Measurements from ENCODE around the gene RIC1. TPM values are rescaled to one million over a fixed set of nuclear protein-coding genes. Genes with fewer than 3 reads are reported as not detected.
A peak's percentile ranks its signal among the peaks of the same experiment; 100 is the strongest.

The RIC1 gene
- total RNA-seq, 1 experiment from 2014 or later: 18.6 TPM

GRCh38 chr9:5708414-5708813, 79.5 kb downstream of the RIC1 start:
- peaks cover 7% of the 10 kb centered on the region for H3K36me3 Mint-ChIP-seq (ENCODE audit: insufficient read depth, unreplicated experiment)
- Histone ChIP-seq H3K36me3 (ENCODE audit: control insufficient read depth, insufficient read depth, low read length) (no peaks in the 10 kb centered on the region), H3K27me3 (replicated peaks; ENCODE audit: control insufficient read depth, insufficient read depth, low read length) (no peaks in the 10 kb centered on the region), H3K4me3 (ENCODE audit: low read depth, low read length) (no peak overlapping the region), H3K4me1 (peaks cover 10% of the 10 kb centered on the region; the same call in 1 of the 2 replicates), H3K9me3 (peaks cover 11% of the 10 kb centered on the region)
- ChIA-PET POLR2A (no interaction called here), CTCF (no interaction called here)
- intact Hi-C loops (cut with micrococcal nuclease; ENCODE audit: unreplicated experiment): no loop called here
- peaks cover 21% of the 10 kb centered on the region for H3K9me3 Mint-ChIP-seq (ENCODE audit: unreplicated experiment)
- H3K27ac Mint-ChIP-seq (ENCODE audit: unreplicated experiment): no peak overlapping the region
- H3K4me3 Mint-ChIP-seq (ENCODE audit: unreplicated experiment): no peak overlapping the region
- H3K4me1 Mint-ChIP-seq (ENCODE audit: low read depth, unreplicated experiment): peaks cover 7% of the 10 kb centered on the region
- DNase-seq: no peak
- no TSS peak for BruUV-seq (replicated peaks)
- no peak for TF ChIP-seq CTCF (IDR thresholded peaks at IDR 0.05; ENCODE audit: insufficient read depth in 1 of 2, low read depth in 1 of 2, low read length in 1 of 2, severe bottlenecking in 1 of 2, unreplicated experiment in 1 of 2)
- no peaks in the 10 kb centered on the region for H3K27me3 Mint-ChIP-seq (ENCODE audit: insufficient read depth, unreplicated experiment)

GRCh38 chr9:5712651-5713390, 83.9 kb downstream of the RIC1 start:
- no TSS peak for BruUV-seq (replicated peaks)
- H3K36me3 Mint-ChIP-seq (ENCODE audit: insufficient read depth, unreplicated experiment): peaks cover 19% of the 10 kb centered on the region
- no peak overlapping the region for H3K27ac Mint-ChIP-seq (ENCODE audit: unreplicated experiment)
- intact Hi-C loops (cut with micrococcal nuclease; ENCODE audit: unreplicated experiment): loop anchor here (10.0 kb wide), 1 partner anchor 278 kb away; the partner anchor contains the start of gene PLGRKT
- Histone ChIP-seq H3K4me1 (peaks cover 10% of the 10 kb centered on the region; the same call in 1 of the 2 replicates), H3K4me3 (ENCODE audit: low read depth, low read length) (no peak overlapping the region), H3K9me3 (peaks cover 11% of the 10 kb centered on the region), H3K27me3 (replicated peaks; ENCODE audit: control insufficient read depth, insufficient read depth, low read length) (no peaks in the 10 kb centered on the region), H3K36me3 (ENCODE audit: control insufficient read depth, insufficient read depth, low read length) (no peaks in the 10 kb centered on the region)
- H3K4me1 Mint-ChIP-seq (ENCODE audit: low read depth, unreplicated experiment): peaks cover 7% of the 10 kb centered on the region
- no peak overlapping the region for H3K4me3 Mint-ChIP-seq (ENCODE audit: unreplicated experiment)
- no peak for TF ChIP-seq CTCF (IDR thresholded peaks at IDR 0.05; ENCODE audit: insufficient read depth in 1 of 2, low read depth in 1 of 2, low read length in 1 of 2, severe bottlenecking in 1 of 2, unreplicated experiment in 1 of 2)
- no peaks in the 10 kb centered on the region for H3K27me3 Mint-ChIP-seq (ENCODE audit: insufficient read depth, unreplicated experiment)
- POLR2A ChIA-PET: interaction anchor here (1.0 kb wide), 1 partner anchor 85 kb away, joined by 3 read pairs; no protein-coding TSS in a partner anchor
- CTCF ChIA-PET: no interaction called here
- no peak for DNase-seq
- peaks cover 23% of the 10 kb centered on the region for H3K9me3 Mint-ChIP-seq (ENCODE audit: unreplicated experiment)

- Mint-ChIP-seq H3K9me3 (ENCODE audit: unreplicated experiment) (peaks cover 9% of the 10 kb centered on the region), H3K27me3 (ENCODE audit: insufficient read depth, unreplicated experiment) (no peaks in the 10 kb centered on the region), H3K36me3 (ENCODE audit: insufficient read depth, unreplicated experiment) (peaks cover 12% of the 10 kb centered on the region), H3K27ac (ENCODE audit: unreplicated experiment) (no peak overlapping the region), H3K4me3 (ENCODE audit: unreplicated experiment) (no peak overlapping the region), H3K4me1 (ENCODE audit: low read depth, unreplicated experiment) (peaks cover 17% of the 10 kb centered on the region)
- ChIA-PET CTCF (no interaction called here), POLR2A (no interaction called here)
- no peak overlapping the region for H3K4me3 ChIP-seq (ENCODE audit: low read depth, low read length)
- peaks cover 20% of the 10 kb centered on the region for H3K4me1 ChIP-seq
- intact Hi-C loops (cut with micrococcal nuclease; ENCODE audit: unreplicated experiment): loop anchor here (2.0 to 10.0 kb wide), 2 partner anchors 86 to 280 kb away; partner anchors contain the start of genes PLGRKT and RIC1
- no peaks in the 10 kb centered on the region for H3K27me3 ChIP-seq (replicated peaks; ENCODE audit: control insufficient read depth, insufficient read depth, low read length)
- BruUV-seq (replicated peaks): no TSS peak
- H3K9me3 ChIP-seq: no peaks in the 10 kb centered on the region
- H3K36me3 ChIP-seq (ENCODE audit: control insufficient read depth, insufficient read depth, low read length): no peaks in the 10 kb centered on the region
- TF ChIP-seq CTCF (IDR thresholded peaks at IDR 0.05; ENCODE audit: insufficient read depth in 1 of 2, low read depth in 1 of 2, low read length in 1 of 2, severe bottlenecking in 1 of 2, unreplicated experiment in 1 of 2): peak; percentile 53 to 59
- peak in 1 of 2 experiments; percentile 48 for DNase-seq
Measured at GRCh38 chr9:5714501-5715401, 85.8 kb downstream of the RIC1 start.

Data from Caco-2 (cell line).